Measurements from ENCODE around the gene ZNF587B.
"Not testable (repeated sequence)": the region's sequence is repeated elsewhere in the genome, so short reads cannot be mapped to it uniquely, and the experiment has no call there.

The ZNF587B gene

GRCh38 chr19:57820599-57820998 is 9.5 kb upstream of the ZNF587B start:
- no peaks in the 10 kb centered on the region for H3K9me3 ChIP-seq (ENCODE audit: control insufficient read depth, insufficient read depth, low read length)
- no peaks in the 10 kb centered on the region for H3K27me3 ChIP-seq (ENCODE audit: control insufficient read depth, insufficient read depth, low read length)
- H3K4me3 ChIP-seq (ENCODE audit: low read depth, low read length): peak overlapping the region; percentile 99
- H3K4me1 ChIP-seq (ENCODE audit: control insufficient read depth, insufficient read depth, low read length): peaks cover 3% of the 10 kb centered on the region
- H3K9ac ChIP-seq (ENCODE audit: low read depth, low read length): peak overlapping the region; percentile 98
- peaks cover 5% of the 10 kb centered on the region for H3K36me3 ChIP-seq (ENCODE audit: control insufficient read depth, insufficient read depth, low read length)

- H3K9ac ChIP-seq (ENCODE audit: low read depth, low read length); H3K36me3 ChIP-seq (ENCODE audit: control insufficient read depth, insufficient read depth, low read length); H3K9me3 ChIP-seq (ENCODE audit: control insufficient read depth, insufficient read depth, low read length); H3K4me3 ChIP-seq (ENCODE audit: low read depth, low read length); H3K27me3 ChIP-seq (ENCODE audit: control insufficient read depth, insufficient read depth, low read length); H3K4me1 ChIP-seq (ENCODE audit: control insufficient read depth, insufficient read depth, low read length): not testable (repeated sequence)
These were observed 9.0 kb upstream of the ZNF587B start for GRCh38 chr19:57821095-57821494.

GRCh38 chr19:57821501-57821900 is 8.6 kb upstream of the ZNF587B start:
- not testable (repeated sequence) for H3K4me3 ChIP-seq (ENCODE audit: low read depth, low read length); H3K27me3 ChIP-seq (ENCODE audit: control insufficient read depth, insufficient read depth, low read length); H3K9ac ChIP-seq (ENCODE audit: low read depth, low read length); H3K36me3 ChIP-seq (ENCODE audit: control insufficient read depth, insufficient read depth, low read length); H3K4me1 ChIP-seq (ENCODE audit: control insufficient read depth, insufficient read depth, low read length); H3K9me3 ChIP-seq (ENCODE audit: control insufficient read depth, insufficient read depth, low read length)

GRCh38 chr19:57823155-57823554 is 6.9 kb upstream of the ZNF587B start:
- not testable (repeated sequence) for H3K27me3 ChIP-seq (ENCODE audit: control insufficient read depth, insufficient read depth, low read length); H3K9me3 ChIP-seq (ENCODE audit: control insufficient read depth, insufficient read depth, low read length); H3K36me3 ChIP-seq (ENCODE audit: control insufficient read depth, insufficient read depth, low read length); H3K9ac ChIP-seq (ENCODE audit: low read depth, low read length); H3K4me3 ChIP-seq (ENCODE audit: low read depth, low read length); H3K4me1 ChIP-seq (ENCODE audit: control insufficient read depth, insufficient read depth, low read length)

GRCh38 chr19:57823608-57824007 is 6.5 kb upstream of the ZNF587B start:
- not testable (repeated sequence) for H3K27me3 ChIP-seq (ENCODE audit: control insufficient read depth, insufficient read depth, low read length); H3K4me3 ChIP-seq (ENCODE audit: low read depth, low read length); H3K36me3 ChIP-seq (ENCODE audit: control insufficient read depth, insufficient read depth, low read length); H3K9ac ChIP-seq (ENCODE audit: low read depth, low read length); H3K4me1 ChIP-seq (ENCODE audit: control insufficient read depth, insufficient read depth, low read length); H3K9me3 ChIP-seq (ENCODE audit: control insufficient read depth, insufficient read depth, low read length)

- Histone ChIP-seq H3K4me1 (ENCODE audit: control insufficient read depth, insufficient read depth, low read length) (peaks cover 3% of the 10 kb centered on the region), H3K27me3 (ENCODE audit: control insufficient read depth, insufficient read depth, low read length) (no peaks in the 10 kb centered on the region), H3K36me3 (ENCODE audit: control insufficient read depth, insufficient read depth, low read length) (no peaks in the 10 kb centered on the region), H3K9ac (ENCODE audit: low read depth, low read length) (no peak overlapping the region), H3K4me3 (ENCODE audit: low read depth, low read length) (no peak overlapping the region), H3K9me3 (ENCODE audit: control insufficient read depth, insufficient read depth, low read length) (no peaks in the 10 kb centered on the region)
These were observed 4.6 kb upstream of the ZNF587B start for GRCh38 chr19:57825511-57825910.

GRCh38 chr19:57829316-57829715 is 783 bp upstream of the ZNF587B start:
- Histone ChIP-seq H3K9ac (ENCODE audit: low read depth, low read length) (no peak overlapping the region), H3K4me1 (ENCODE audit: control insufficient read depth, insufficient read depth, low read length) (peaks cover 2% of the 10 kb centered on the region), H3K27me3 (ENCODE audit: control insufficient read depth, insufficient read depth, low read length) (no peaks in the 10 kb centered on the region), H3K4me3 (ENCODE audit: low read depth, low read length) (no peak overlapping the region), H3K9me3 (ENCODE audit: control insufficient read depth, insufficient read depth, low read length) (no peaks in the 10 kb centered on the region), H3K36me3 (ENCODE audit: control insufficient read depth, insufficient read depth, low read length) (no peaks in the 10 kb centered on the region)

- H3K9me3 ChIP-seq (ENCODE audit: control insufficient read depth, insufficient read depth, low read length); H3K9ac ChIP-seq (ENCODE audit: low read depth, low read length); H3K4me3 ChIP-seq (ENCODE audit: low read depth, low read length); H3K4me1 ChIP-seq (ENCODE audit: control insufficient read depth, insufficient read depth, low read length); H3K27me3 ChIP-seq (ENCODE audit: control insufficient read depth, insufficient read depth, low read length): not testable (repeated sequence)
- peaks cover 19% of the 10 kb centered on the region for H3K36me3 ChIP-seq (ENCODE audit: control insufficient read depth, insufficient read depth, low read length)
These were observed 6.9 kb downstream of the ZNF587B start for GRCh38 chr19:57836991-57837390.

- peaks cover 23% of the 10 kb centered on the region for H3K36me3 ChIP-seq (ENCODE audit: control insufficient read depth, insufficient read depth, low read length)
These were observed 8.6 kb downstream of the ZNF587B start for GRCh38 chr19:57838622-57839191.

GRCh38 chr19:57841122-57841763 is 11.1 kb downstream of the ZNF587B start:
- Histone ChIP-seq H3K9me3 (ENCODE audit: control insufficient read depth, insufficient read depth, low read length) (no peaks in the 10 kb centered on the region), H3K36me3 (ENCODE audit: control insufficient read depth, insufficient read depth, low read length) (peaks cover 23% of the 10 kb centered on the region), H3K9ac (ENCODE audit: low read depth, low read length) (no peak overlapping the region), H3K27me3 (ENCODE audit: control insufficient read depth, insufficient read depth, low read length) (no peaks in the 10 kb centered on the region), H3K4me3 (ENCODE audit: low read depth, low read length) (no peak overlapping the region), H3K4me1 (ENCODE audit: control insufficient read depth, insufficient read depth, low read length) (no peaks in the 10 kb centered on the region)

More at GRCh38 chr19:57838622-57839191, 8.6 kb downstream of the ZNF587B start:
- H3K4me1 ChIP-seq (ENCODE audit: control insufficient read depth, insufficient read depth, low read length); H3K9ac ChIP-seq (ENCODE audit: low read depth, low read length); H3K4me3 ChIP-seq (ENCODE audit: low read depth, low read length); H3K27me3 ChIP-seq (ENCODE audit: control insufficient read depth, insufficient read depth, low read length); H3K9me3 ChIP-seq (ENCODE audit: control insufficient read depth, insufficient read depth, low read length): not testable (repeated sequence)

GRCh38 chr19:57847164-57847563 is 17.1 kb downstream of the ZNF587B start:
- H3K9ac ChIP-seq (ENCODE audit: low read depth, low read length); H3K4me3 ChIP-seq (ENCODE audit: low read depth, low read length); H3K36me3 ChIP-seq (ENCODE audit: control insufficient read depth, insufficient read depth, low read length); H3K9me3 ChIP-seq (ENCODE audit: control insufficient read depth, insufficient read depth, low read length); H3K4me1 ChIP-seq (ENCODE audit: control insufficient read depth, insufficient read depth, low read length); H3K27me3 ChIP-seq (ENCODE audit: control insufficient read depth, insufficient read depth, low read length): not testable (repeated sequence)

- H3K4me3 ChIP-seq (ENCODE audit: low read depth, low read length): peak overlapping the region; percentile 97
- H3K9me3 ChIP-seq (ENCODE audit: control insufficient read depth, insufficient read depth, low read length); H3K9ac ChIP-seq (ENCODE audit: low read depth, low read length); H3K4me1 ChIP-seq (ENCODE audit: control insufficient read depth, insufficient read depth, low read length); H3K36me3 ChIP-seq (ENCODE audit: control insufficient read depth, insufficient read depth, low read length); H3K27me3 ChIP-seq (ENCODE audit: control insufficient read depth, insufficient read depth, low read length): not testable (repeated sequence)
These were observed 19.1 kb downstream of the ZNF587B start for GRCh38 chr19:57849162-57849665.

All from iPS-15b (cell line).